GM12878 (cell line): ENCODE data around the gene HASPIN. TPM values are rescaled to one million over a fixed set of nuclear protein-coding genes. Genes with fewer than 3 reads are reported as not detected.

ENCODE experiments used
- BHLHE40 ChIP-seq, 2 experiments: fragments of 450-650 bp in 1 of 2; IDR thresholded peaks; 2 replicates each; pipeline ENCODE4 v1.6.1; 2011 to 2017; ENCODE audit warnings: low read depth in 2 of 2, borderline replicate concordance in 1 of 2, improper control_type of control experiment in 1 of 2, low read length in 1 of 2, mild to moderate bottlenecking in 1 of 2
- CEBPB ChIP-seq, 2 experiments: fragments of 150-350 bp in 1 of 2; IDR thresholded peaks; 2 replicates each; pipeline ENCODE4 v1.6.1; 2012 to 2014; ENCODE audit warnings: low read depth in 2 of 2, low read length in 2 of 2, borderline replicate concordance in 1 of 2, inconsistent platforms in 1 of 2
- FOS ChIP-seq: IDR thresholded peaks from 3 replicates; pipeline ENCODE4 v1.6.1; 2011; ENCODE audit warnings: borderline replicate concordance; ENCODE audit not compliant: insufficient read length; ENCODE audit errors: extremely low read depth
- NR2F1 ChIP-seq: fragments of 450-650 bp; conservative IDR thresholded peaks from 2 replicates; pipeline ENCODE4 v1.6.1; 2017; ENCODE audit warnings: mild to moderate bottlenecking
- PAX5 ChIP-seq: IDR thresholded peaks from 2 replicates; pipeline ENCODE4 v1.6.1; 2011; ENCODE audit warnings: low read depth, low read length, borderline replicate concordance
- SMARCA5 ChIP-seq: fragments of 450-650 bp; IDR thresholded peaks from 2 replicates; pipeline ENCODE4 v1.6.1; 2017; ENCODE audit warnings: mild to moderate bottlenecking
- SP1 ChIP-seq: IDR thresholded peaks from one replicate; pipeline ENCODE4 v1.6.1; 2011; ENCODE audit warnings: low read depth, low read length
- SPI1 ChIP-seq: IDR thresholded peaks from 2 replicates; pipeline ENCODE4 v1.6.1; 2011; ENCODE audit warnings: low read depth, mild to moderate bottlenecking, low read length, moderate library complexity, borderline replicate concordance; ENCODE audit not compliant: insufficient read depth
- TBL1XR1 ChIP-seq: IDR thresholded peaks from 2 replicates; pipeline ENCODE4 v1.6.1; 2012; ENCODE audit warnings: low read depth, low read length, improper control_type of control experiment
- TCF3 ChIP-seq: IDR thresholded peaks from 2 replicates; pipeline ENCODE4 v1.6.1; 2012; ENCODE audit warnings: low read depth, mild to moderate bottlenecking, low read length, borderline replicate concordance; ENCODE audit not compliant: insufficient read depth
- ZSCAN29 ChIP-seq: fragments of 450-650 bp; IDR thresholded peaks from 2 replicates; pipeline ENCODE4 v1.6.1; 2017; ENCODE audit warnings: mild to moderate bottlenecking, moderate library complexity
- polyA plus RNA-seq, 11 experiments: library from polyadenylated mRNA; depleted of rRNA in 4 of 11; unstranded in 6 of 11; stranded (reverse) in 5 of 11; fragments of >200 nt; fragmentation: Nextera tagmentation in 4 of 11; fragmentation: Illumina TruSeq in 1 of 11; extraction: Ambion mirVana in 4 of 11; extraction: Trizol in 1 of 11; gene quantifications; 1 replicate in 1 of 11; 2 replicates in 10 of 11; pipeline versions ENCODE4 v1.2.1 to v1.2.3, GENCODE V29; 2011 to 2016; ENCODE audit warnings: inconsistent platforms in 2 of 11, missing spikeins in 2 of 11, low read depth in 1 of 11
- total RNA-seq, 4 experiments: library from RNA; depleted of rRNA in 3 of 4; stranded (reverse); fragments of >200 nt in 3 of 4; fragmentation: Illumina TruSeq in 1 of 4; extraction: Trizol in 1 of 4; gene quantifications; 2 replicates each; pipeline versions ENCODE4 v1.2.1 to v1.2.3, GENCODE V29; 2013 to 2021
- TF ChIP-seq, protein P1 (sequence below): fragments of 450-650 bp; IDR thresholded peaks from 2 replicates; pipeline ENCODE4 v1.6.1; 2017; ENCODE audit warnings: mild to moderate bottlenecking, moderate library complexity
- TF ChIP-seq, protein P2 (sequence below): fragments of 450-650 bp; IDR thresholded peaks from 2 replicates; pipeline ENCODE4 v1.6.1; 2017; ENCODE audit warnings: mild to moderate bottlenecking, moderate library complexity
- TF ChIP-seq, protein P3 (sequence below): IDR thresholded peaks from 2 replicates; pipeline ENCODE4 v1.6.1; 2012; ENCODE audit warnings: mild to moderate bottlenecking, low read depth, low read length
- TF ChIP-seq, protein P4 (sequence below): fragments of 450-650 bp; IDR thresholded peaks from 2 replicates; pipeline ENCODE4 v1.6.1; 2017; ENCODE audit warnings: low read depth, mild to moderate bottlenecking, moderate library complexity

The HASPIN gene
- total and polyA plus RNA-seq, 10 of the 15 experiments (the other 5 are each of a cell fraction or from before 2014, with no cell fraction given) = 0.80 to 18.0 (median 10.1) TPM

DNA sequence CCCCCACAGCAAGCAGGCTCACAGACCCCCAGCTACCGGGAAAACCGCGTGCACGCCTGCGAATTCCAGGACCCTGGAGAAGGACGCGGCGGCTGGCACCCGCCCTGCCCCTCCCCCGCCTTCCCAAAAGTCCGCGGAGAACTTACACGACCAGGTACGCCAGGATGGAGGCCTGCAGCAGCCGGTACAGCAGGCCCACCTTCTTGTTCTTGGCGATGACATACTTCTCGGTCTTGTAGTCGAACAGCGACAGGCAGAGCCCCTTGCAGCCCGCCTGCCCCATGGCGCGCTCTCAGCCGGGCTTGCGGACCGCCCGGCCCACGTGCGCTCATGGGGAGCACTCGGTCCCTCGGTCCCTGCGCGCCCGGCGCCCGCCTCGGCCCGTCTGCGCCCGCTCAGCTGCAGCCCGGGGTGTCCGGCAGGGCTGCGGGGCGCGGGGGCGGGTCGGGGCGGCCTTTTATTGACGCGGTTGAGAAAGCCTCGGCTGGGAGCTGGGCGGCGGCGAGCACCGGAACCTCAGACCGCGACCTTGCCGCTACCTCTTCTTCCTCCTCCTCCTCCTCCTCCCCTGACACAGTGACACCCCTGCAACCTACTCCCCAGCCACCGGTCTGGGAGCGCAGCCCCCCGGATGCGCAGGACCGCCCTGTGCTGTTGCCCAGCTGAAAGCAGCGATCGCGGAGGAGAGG, 27.8 kb upstream of the HASPIN start, which contains the start of gene P2RX5 (continued):
- TF ChIP-seq, protein P1, sequence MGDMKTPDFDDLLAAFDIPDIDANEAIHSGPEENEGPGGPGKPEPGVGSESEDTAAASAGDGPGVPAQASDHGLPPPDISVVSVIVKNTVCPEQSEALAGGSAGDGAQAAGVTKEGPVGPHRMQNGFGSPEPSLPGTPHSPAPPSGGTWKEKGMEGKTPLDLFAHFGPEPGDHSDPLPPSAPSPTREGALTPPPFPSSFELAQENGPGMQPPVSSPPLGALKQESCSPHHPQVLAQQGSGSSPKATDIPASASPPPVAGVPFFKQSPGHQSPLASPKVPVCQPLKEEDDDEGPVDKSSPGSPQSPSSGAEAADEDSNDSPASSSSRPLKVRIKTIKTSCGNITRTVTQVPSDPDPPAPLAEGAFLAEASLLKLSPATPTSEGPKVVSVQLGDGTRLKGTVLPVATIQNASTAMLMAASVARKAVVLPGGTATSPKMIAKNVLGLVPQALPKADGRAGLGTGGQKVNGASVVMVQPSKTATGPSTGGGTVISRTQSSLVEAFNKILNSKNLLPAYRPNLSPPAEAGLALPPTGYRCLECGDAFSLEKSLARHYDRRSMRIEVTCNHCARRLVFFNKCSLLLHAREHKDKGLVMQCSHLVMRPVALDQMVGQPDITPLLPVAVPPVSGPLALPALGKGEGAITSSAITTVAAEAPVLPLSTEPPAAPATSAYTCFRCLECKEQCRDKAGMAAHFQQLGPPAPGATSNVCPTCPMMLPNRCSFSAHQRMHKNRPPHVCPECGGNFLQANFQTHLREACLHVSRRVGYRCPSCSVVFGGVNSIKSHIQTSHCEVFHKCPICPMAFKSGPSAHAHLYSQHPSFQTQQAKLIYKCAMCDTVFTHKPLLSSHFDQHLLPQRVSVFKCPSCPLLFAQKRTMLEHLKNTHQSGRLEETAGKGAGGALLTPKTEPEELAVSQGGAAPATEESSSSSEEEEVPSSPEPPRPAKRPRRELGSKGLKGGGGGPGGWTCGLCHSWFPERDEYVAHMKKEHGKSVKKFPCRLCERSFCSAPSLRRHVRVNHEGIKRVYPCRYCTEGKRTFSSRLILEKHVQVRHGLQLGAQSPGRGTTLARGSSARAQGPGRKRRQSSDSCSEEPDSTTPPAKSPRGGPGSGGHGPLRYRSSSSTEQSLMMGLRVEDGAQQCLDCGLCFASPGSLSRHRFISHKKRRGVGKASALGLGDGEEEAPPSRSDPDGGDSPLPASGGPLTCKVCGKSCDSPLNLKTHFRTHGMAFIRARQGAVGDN = peak; percentile 64
- TF ChIP-seq, protein P2, sequence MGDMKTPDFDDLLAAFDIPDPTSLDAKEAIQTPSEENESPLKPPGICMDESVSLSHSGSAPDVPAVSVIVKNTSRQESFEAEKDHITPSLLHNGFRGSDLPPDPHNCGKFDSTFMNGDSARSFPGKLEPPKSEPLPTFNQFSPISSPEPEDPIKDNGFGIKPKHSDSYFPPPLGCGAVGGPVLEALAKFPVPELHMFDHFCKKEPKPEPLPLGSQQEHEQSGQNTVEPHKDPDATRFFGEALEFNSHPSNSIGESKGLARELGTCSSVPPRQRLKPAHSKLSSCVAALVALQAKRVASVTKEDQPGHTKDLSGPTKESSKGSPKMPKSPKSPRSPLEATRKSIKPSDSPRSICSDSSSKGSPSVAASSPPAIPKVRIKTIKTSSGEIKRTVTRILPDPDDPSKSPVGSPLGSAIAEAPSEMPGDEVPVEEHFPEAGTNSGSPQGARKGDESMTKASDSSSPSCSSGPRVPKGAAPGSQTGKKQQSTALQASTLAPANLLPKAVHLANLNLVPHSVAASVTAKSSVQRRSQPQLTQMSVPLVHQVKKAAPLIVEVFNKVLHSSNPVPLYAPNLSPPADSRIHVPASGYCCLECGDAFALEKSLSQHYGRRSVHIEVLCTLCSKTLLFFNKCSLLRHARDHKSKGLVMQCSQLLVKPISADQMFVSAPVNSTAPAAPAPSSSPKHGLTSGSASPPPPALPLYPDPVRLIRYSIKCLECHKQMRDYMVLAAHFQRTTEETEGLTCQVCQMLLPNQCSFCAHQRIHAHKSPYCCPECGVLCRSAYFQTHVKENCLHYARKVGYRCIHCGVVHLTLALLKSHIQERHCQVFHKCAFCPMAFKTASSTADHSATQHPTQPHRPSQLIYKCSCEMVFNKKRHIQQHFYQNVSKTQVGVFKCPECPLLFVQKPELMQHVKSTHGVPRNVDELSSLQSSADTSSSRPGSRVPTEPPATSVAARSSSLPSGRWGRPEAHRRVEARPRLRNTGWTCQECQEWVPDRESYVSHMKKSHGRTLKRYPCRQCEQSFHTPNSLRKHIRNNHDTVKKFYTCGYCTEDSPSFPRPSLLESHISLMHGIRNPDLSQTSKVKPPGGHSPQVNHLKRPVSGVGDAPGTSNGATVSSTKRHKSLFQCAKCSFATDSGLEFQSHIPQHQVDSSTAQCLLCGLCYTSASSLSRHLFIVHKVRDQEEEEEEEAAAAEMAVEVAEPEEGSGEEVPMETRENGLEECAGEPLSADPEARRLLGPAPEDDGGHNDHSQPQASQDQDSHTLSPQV = no peak
- no peak for TF ChIP-seq FOS
- peak in 1 of 2 experiments; percentile 80; a peak in 2 of 4 replicates for TF ChIP-seq BHLHE40 (IDR thresholded peaks at IDR 0.05; ENCODE audit: borderline replicate concordance in 1 of 2, low read depth in 2 of 2, low read length in 1 of 2)
- TF ChIP-seq, protein P3, sequence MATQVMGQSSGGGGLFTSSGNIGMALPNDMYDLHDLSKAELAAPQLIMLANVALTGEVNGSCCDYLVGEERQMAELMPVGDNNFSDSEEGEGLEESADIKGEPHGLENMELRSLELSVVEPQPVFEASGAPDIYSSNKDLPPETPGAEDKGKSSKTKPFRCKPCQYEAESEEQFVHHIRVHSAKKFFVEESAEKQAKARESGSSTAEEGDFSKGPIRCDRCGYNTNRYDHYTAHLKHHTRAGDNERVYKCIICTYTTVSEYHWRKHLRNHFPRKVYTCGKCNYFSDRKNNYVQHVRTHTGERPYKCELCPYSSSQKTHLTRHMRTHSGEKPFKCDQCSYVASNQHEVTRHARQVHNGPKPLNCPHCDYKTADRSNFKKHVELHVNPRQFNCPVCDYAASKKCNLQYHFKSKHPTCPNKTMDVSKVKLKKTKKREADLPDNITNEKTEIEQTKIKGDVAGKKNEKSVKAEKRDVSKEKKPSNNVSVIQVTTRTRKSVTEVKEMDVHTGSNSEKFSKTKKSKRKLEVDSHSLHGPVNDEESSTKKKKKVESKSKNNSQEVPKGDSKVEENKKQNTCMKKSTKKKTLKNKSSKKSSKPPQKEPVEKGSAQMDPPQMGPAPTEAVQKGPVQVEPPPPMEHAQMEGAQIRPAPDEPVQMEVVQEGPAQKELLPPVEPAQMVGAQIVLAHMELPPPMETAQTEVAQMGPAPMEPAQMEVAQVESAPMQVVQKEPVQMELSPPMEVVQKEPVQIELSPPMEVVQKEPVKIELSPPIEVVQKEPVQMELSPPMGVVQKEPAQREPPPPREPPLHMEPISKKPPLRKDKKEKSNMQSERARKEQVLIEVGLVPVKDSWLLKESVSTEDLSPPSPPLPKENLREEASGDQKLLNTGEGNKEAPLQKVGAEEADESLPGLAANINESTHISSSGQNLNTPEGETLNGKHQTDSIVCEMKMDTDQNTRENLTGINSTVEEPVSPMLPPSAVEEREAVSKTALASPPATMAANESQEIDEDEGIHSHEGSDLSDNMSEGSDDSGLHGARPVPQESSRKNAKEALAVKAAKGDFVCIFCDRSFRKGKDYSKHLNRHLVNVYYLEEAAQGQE = peak; percentile 69; the same call in 1 of the 2 replicates
- 0 out of 2 replicates have a peak, but pooled peaks have one; percentile 59 for TF ChIP-seq SMARCA5
- TF ChIP-seq, protein P4, sequence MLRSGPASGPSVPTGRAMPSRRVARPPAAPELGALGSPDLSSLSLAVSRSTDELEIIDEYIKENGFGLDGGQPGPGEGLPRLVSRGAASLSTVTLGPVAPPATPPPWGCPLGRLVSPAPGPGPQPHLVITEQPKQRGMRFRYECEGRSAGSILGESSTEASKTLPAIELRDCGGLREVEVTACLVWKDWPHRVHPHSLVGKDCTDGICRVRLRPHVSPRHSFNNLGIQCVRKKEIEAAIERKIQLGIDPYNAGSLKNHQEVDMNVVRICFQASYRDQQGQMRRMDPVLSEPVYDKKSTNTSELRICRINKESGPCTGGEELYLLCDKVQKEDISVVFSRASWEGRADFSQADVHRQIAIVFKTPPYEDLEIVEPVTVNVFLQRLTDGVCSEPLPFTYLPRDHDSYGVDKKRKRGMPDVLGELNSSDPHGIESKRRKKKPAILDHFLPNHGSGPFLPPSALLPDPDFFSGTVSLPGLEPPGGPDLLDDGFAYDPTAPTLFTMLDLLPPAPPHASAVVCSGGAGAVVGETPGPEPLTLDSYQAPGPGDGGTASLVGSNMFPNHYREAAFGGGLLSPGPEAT = no peak
- peak; percentile 77 for TF ChIP-seq SPI1
- no peak for TF ChIP-seq TCF3
- TF ChIP-seq ZSCAN29 = no peak; the same call in 1 of the 2 replicates
- peak; percentile 62 for TF ChIP-seq NR2F1
- no peak for TF ChIP-seq TBL1XR1
- TF ChIP-seq PAX5 = no peak; the same call in 1 of the 2 replicates
- no peak for TF ChIP-seq SP1
- no peak for TF ChIP-seq CEBPB (IDR thresholded peaks at IDR 0.05; ENCODE audit: borderline replicate concordance in 1 of 2, low read depth in 2 of 2, low read length in 2 of 2)
